HepG2 (cell line): ENCODE measurements around the gene TUBGCP6.

Source experiments
- FIP1L1 ChIP-seq: fragments of 200-400 bp; formaldehyde crosslinking; IDR thresholded peaks from 2 replicates; pipeline ENCODE4 v1.6.1; 2018; ENCODE audit warnings: low read depth, mild to moderate bottlenecking, low read length, moderate library complexity, borderline replicate concordance; ENCODE audit not compliant: insufficient read depth
- MAFK ChIP-seq, 2 experiments: IDR thresholded peaks in 1 of 2; conservative IDR thresholded peaks in 1 of 2; 2 replicates each; pipeline ENCODE4 v1.6.1; 2011; ENCODE audit warnings: improper control_type of control experiment in 2 of 2, low read length in 2 of 2
- NFIC ChIP-seq: IDR thresholded peaks from 2 replicates; pipeline ENCODE4 v1.6.1; 2012; ENCODE audit warnings: mild to moderate bottlenecking, low read length, inconsistent platforms
- NR3C1 ChIP-seq: sonication (generic); formaldehyde crosslinking; IDR thresholded peaks from 2 replicates; pipeline ENCODE4 v1.4.0; 2020; ENCODE audit warnings: missing genetic modification reagents
- ZBTB26 ChIP-seq: IDR thresholded peaks from 2 replicates; pipeline ENCODE4 v1.6.1; 2016; ENCODE audit warnings: missing compliant biosample characterization, missing genetic modification reagents, borderline replicate concordance
- ZNF281 ChIP-seq: sonication (generic); formaldehyde crosslinking; IDR thresholded peaks from 2 replicates; pipeline ENCODE4 v1.4.0; 2020; ENCODE audit warnings: missing genetic modification reagents, borderline replicate concordance
- TF ChIP-seq, protein P1 (sequence below): sonication (generic); formaldehyde crosslinking; IDR thresholded peaks from 2 replicates; pipeline ENCODE4 v1.4.0; 2020; ENCODE audit warnings: missing genetic modification reagents

GRCh38 chr22:50266994-50267393 lies 22.2 kb upstream of the TUBGCP6 start:
- TF ChIP-seq ZNF281 (CRISPR knock-in tag) (no peak), MAFK (conservative IDR thresholded peaks at IDR 0.05 in 1 of 2, IDR thresholded peaks at IDR 0.05 in 1 of 2; ENCODE audit: low read length in 2 of 2) (no peak), FIP1L1 (no peak), NFIC (no peak), NR3C1 (CRISPR knock-in tag) (no peak), ZBTB26 (no peak)
- TF ChIP-seq, protein P1, sequence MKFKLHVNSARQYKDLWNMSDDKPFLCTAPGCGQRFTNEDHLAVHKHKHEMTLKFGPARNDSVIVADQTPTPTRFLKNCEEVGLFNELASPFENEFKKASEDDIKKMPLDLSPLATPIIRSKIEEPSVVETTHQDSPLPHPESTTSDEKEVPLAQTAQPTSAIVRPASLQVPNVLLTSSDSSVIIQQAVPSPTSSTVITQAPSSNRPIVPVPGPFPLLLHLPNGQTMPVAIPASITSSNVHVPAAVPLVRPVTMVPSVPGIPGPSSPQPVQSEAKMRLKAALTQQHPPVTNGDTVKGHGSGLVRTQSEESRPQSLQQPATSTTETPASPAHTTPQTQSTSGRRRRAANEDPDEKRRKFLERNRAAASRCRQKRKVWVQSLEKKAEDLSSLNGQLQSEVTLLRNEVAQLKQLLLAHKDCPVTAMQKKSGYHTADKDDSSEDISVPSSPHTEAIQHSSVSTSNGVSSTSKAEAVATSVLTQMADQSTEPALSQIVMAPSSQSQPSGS (CRISPR knock-in tag), result no peak
